Lower leg skin (tissue), 4 donors: ENCODE data around the gene LYRM4. TPM values are rescaled to one million over a fixed set of nuclear protein-coding genes. Genes with fewer than 3 reads are reported as not detected.
A peak's percentile ranks its signal among the peaks of the same experiment; 100 is the strongest.

Experiments
- DNase-seq, 2 donors: peaks; one replicate each; pipeline ENCODE4 v3.0.0-alpha.2; 2019; ENCODE audit warnings: low spot score in 2 of 2
- H3K4me3 ChIP-seq: fragments of 200-600 bp; sonication (generic); 2 replicates; pipeline ENCODE4 v1.5.1; 2017; ENCODE audit warnings: mild to moderate bottlenecking, low read depth; ENCODE audit not compliant: poor library complexity, severe bottlenecking
- POLR2A ChIP-seq, 2 donors: fragments of 450-650 bp; IDR thresholded peaks; one replicate each; pipeline ENCODE4 v1.6.1; 2016 to 2017; ENCODE audit warnings: antibody characterized with exemption in 2 of 2, mild to moderate bottlenecking in 1 of 2, moderate library complexity in 1 of 2
- WGBS, 2 donors: methylation state at CpG; one replicate each; pipeline ENCODE4 v1.1.5; 2018; 5-methylcytosine and 5-hydroxymethylcytosine counted together
- intact Hi-C: fragments of 100-400 bp; cut with DNase I; formaldehyde crosslinking; loops from one replicate; pipeline ENCODE4 v1.15.0; 2023; ENCODE audit warnings: low total_unique reads
- total RNA-seq, 4 donors: library from RNA; depleted of rRNA; stranded (reverse); fragments of >200 nt; gene quantifications; one replicate each; pipeline ENCODE4 v1.1.0, GENCODE V29; 2016
- TF ChIP-seq, protein P1 (sequence below), 3 donors: fragments of 450-650 bp; IDR thresholded peaks; one replicate each; pipeline ENCODE4 v1.5.1; 2016; ENCODE audit warnings: antibody characterized with exemption in 3 of 3, mild to moderate bottlenecking in 3 of 3, moderate library complexity in 2 of 3

Gene LYRM4
- total RNA-seq, 4 donors from 2014 or later: 14.4 to 20.8 (median 20.4) TPM

DNA sequence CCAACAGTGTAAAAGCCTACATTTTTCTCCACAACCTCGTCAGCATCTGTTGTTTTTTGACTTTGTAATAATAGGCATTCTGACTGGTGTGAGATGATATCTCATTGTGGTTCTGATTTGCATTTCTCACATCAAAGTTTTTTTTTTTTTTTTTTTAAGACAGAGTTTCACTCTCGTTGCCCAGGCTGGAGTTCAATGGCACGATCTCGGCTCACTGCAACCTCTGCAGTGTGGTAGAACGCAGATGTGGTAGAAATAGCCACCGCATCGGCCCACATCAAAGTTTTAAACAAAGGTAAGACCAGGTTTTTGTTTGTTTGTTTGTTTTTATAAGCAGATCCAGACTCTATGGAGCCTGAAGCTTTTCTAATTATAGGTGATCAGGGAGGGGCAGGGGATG, 188.3 kb downstream of the LYRM4 start:
- WGBS, 2 donors: 84% methylated on average over 7 of the region's 7 CpGs
- TF ChIP-seq, protein P1, sequence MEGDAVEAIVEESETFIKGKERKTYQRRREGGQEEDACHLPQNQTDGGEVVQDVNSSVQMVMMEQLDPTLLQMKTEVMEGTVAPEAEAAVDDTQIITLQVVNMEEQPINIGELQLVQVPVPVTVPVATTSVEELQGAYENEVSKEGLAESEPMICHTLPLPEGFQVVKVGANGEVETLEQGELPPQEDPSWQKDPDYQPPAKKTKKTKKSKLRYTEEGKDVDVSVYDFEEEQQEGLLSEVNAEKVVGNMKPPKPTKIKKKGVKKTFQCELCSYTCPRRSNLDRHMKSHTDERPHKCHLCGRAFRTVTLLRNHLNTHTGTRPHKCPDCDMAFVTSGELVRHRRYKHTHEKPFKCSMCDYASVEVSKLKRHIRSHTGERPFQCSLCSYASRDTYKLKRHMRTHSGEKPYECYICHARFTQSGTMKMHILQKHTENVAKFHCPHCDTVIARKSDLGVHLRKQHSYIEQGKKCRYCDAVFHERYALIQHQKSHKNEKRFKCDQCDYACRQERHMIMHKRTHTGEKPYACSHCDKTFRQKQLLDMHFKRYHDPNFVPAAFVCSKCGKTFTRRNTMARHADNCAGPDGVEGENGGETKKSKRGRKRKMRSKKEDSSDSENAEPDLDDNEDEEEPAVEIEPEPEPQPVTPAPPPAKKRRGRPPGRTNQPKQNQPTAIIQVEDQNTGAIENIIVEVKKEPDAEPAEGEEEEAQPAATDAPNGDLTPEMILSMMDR (IDR thresholded peaks at IDR 0.05): no peak
- TF ChIP-seq POLR2A (IDR thresholded peaks at IDR 0.05): no peak
- H3K4me3 ChIP-seq: no peak overlapping the region
- DNase-seq: no peak
- intact Hi-C loops: no loop called here

DNA sequence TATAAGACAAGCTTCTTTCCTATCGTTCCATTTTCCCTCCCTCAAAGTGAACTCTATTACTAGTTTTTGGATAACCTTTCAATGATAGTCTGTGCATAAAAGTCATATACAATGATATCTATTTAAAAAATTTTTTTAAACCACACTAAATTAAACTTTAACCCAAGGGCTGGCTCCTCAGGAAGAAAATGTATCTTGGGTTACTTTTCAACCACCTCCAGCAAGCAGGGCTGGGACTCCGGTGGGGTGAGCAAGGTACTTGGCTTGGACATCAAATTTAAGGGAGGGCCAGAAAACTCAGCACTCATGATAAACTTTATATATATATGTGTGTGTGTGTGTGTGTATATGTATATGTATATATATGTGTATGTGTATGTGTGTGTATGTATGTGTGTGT, 189.5 kb downstream of the LYRM4 start:
- DNase-seq: no peak
- H3K4me3 ChIP-seq: no peak overlapping the region
- WGBS, 2 donors: 88 to 89% methylated on average over 2 of the region's 2 CpGs
- intact Hi-C loops: no loop called here
- TF ChIP-seq, protein P1 (IDR thresholded peaks at IDR 0.05): no peak
- TF ChIP-seq POLR2A (IDR thresholded peaks at IDR 0.05): no peak

DNA sequence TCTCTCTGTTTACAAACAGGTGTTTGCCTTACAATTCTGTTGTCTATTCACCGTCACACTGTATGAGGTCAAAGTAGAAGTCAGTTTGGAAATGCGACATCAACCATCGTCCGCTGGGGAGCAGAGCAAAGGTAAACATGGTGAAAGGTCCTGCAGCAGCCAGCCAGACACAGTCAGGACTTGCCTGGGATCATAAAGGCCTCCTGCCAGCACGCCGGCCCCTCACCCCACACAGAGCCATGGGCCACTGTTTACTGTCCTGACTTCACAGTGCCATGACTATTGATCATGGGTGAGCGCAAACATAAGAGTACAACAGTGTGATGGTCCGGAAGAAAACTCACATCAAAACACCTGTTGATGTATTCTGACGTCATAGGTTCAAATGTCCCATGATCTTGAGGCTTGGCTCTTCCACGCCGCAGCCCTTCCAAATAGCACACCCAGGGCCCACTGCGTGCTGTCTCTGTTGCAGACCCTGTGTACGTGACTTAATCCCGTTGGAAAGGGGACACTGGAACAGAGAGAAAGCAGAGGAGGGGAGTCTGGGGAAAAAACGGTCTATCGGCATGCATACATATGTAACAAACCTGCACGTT, 192.5 kb downstream of the LYRM4 start:
- no peak for TF ChIP-seq POLR2A (IDR thresholded peaks at IDR 0.05)
- TF ChIP-seq, protein P1 (IDR thresholded peaks at IDR 0.05): peak in 1 of 3 donors; percentile 82
- WGBS, 2 donors: 96% methylated on average over 17 of the region's 17 CpGs
- no peak for DNase-seq
- intact Hi-C loops: no loop called here
- no peak overlapping the region for H3K4me3 ChIP-seq

DNA sequence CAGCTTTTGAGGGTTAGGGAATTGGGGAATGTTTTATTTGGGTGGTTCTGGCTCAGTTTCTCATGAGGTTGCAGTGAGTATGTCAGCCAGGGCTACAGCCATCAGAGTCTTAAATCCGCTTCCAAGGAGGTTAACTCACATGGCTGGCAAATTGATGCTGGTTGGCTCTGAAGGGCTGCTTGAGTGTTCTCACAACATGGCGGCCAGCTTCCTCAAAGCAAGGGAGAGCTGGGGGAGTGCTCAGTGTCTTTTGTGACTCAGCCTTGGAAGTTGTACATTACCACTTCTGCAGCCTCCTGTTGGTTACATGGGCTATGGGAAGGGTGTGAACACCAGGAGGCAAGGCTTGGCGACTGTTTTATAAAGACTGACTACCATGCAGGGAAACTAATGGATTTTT, 193.4 kb downstream of the LYRM4 start:
- WGBS, 2 donors: 98 to 100% methylated on average over 3 of the region's 3 CpGs
- DNase-seq: no peak
- no peak for TF ChIP-seq POLR2A (IDR thresholded peaks at IDR 0.05)
- TF ChIP-seq, protein P1 (IDR thresholded peaks at IDR 0.05): no peak
- no peak overlapping the region for H3K4me3 ChIP-seq
- intact Hi-C loops: no loop called here

DNA sequence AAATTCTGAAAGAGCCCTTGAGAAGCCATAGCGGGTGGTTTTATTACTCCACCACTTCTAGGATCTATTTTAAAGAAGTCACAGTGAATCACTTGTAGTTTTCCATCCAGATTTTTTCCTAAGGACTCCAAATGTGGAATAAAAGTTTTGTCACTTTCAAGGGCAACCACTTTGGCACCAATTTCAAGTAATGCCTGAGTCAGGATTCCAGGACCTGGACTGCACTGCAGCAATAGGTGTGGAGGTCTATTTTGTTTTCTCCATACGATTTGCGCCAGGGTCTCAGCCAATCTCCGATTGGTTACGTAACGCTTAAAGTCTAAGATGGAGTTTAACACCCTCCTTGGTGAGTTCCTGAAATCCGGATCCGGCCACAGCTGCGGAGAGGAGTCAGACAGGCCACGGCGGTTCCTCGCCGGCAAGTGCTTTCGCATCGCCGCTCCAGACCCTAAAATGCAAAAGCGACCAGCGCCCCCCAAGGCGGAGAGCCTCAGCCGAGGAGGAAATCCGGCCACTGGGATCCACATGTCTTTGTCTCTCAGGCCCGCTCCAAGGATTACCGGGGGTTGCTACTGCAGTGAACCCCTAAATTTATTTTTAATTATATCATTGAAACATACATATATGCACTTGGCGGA, 194.2 kb downstream of the LYRM4 start:
- 93 to 95% methylated on average over 24 of the region's 24 CpGs for WGBS, 2 donors
- TF ChIP-seq POLR2A (IDR thresholded peaks at IDR 0.05): no peak
- TF ChIP-seq, protein P1 (IDR thresholded peaks at IDR 0.05): no peak
- intact Hi-C loops: no loop called here
- DNase-seq: no peak
- H3K4me3 ChIP-seq: no peak overlapping the region
